ENCODE data around the gene TOMM70.

Gene TOMM70

DNA sequence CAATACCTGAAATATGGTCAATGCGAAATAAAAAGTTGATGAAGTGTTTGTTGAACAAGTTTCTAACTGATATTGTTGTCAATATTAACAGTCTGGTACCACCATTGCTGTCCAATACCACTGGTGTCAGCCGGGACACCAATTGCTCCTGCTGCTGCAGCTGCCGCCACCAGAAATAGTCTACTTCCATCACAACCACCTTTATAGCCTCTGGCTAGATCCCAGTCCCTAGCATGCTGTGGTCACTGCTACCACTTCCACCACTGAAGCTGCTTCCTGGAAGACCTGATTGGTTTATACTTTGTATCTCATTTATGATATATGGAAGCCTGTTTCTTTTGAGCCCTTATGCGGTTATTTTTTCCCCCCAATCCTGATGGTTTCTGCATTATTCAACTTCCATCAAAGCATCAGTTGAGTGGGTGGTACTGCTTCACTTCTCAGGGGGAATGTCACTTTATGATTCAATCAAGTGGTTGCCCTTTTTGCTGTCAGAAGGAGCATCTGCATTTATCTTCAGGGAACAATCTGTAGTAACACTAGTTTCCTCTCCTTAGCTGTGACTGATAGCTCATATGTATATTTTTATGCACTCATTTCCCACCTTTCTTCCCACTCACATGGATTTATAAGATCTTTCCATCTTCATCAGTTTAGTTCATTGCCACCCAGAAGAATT lies 12.2 kb upstream of the TOMM70 start:
- TF ChIP-seq, protein P1, sequence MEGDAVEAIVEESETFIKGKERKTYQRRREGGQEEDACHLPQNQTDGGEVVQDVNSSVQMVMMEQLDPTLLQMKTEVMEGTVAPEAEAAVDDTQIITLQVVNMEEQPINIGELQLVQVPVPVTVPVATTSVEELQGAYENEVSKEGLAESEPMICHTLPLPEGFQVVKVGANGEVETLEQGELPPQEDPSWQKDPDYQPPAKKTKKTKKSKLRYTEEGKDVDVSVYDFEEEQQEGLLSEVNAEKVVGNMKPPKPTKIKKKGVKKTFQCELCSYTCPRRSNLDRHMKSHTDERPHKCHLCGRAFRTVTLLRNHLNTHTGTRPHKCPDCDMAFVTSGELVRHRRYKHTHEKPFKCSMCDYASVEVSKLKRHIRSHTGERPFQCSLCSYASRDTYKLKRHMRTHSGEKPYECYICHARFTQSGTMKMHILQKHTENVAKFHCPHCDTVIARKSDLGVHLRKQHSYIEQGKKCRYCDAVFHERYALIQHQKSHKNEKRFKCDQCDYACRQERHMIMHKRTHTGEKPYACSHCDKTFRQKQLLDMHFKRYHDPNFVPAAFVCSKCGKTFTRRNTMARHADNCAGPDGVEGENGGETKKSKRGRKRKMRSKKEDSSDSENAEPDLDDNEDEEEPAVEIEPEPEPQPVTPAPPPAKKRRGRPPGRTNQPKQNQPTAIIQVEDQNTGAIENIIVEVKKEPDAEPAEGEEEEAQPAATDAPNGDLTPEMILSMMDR (IDR thresholded peaks at IDR 0.05; ENCODE audit: low read depth, low read length, missing control alignments) = no peak
- DNase-seq (ENCODE audit: low read depth) = no peak
- H3K4me3 ChIP-seq (ENCODE audit: low read depth, low read length) = no peak overlapping the region

DNA sequence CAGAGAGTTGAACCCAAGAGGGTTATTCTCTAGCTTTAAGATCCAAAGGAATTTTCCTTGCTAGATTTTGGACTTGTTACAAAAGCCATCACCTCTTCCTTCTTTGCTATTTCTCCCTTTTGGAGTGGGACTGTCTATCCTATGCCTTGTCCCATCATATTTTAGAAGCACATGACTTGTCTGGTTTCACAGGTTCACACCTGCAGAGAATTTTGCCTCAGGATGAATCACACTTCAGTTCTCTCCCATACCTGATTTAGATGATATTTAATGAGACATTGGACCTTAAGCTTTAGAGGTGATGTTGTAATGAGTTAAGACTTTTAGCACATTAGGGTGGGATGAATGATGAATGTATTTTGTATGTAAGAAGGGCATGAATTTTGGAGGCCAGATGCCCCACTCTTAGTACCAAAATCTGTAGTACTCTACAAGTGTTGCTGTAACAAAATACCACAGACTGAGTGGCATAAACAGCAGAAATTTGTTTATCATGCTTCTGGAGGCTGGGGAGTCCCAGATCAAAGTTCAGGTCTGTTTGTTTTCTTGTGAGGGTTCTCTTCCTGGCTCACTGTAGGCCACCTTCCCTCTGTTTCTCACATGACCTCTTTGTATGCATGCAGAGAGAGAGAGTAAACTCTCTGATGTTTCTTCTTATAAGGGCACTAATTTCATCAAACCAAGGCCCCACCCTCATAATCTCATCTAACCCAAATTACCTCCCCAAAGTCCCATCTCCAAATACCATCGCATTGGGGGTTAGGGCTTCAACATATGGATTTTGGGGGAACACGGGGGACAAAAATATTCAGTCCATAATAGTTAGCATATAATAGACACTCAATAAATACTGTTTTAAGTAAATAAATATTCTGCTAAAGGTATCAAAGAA lies 10.4 kb upstream of the TOMM70 start:
- no peak for DNase-seq (ENCODE audit: low read depth)
- no peak overlapping the region for H3K4me3 ChIP-seq (ENCODE audit: low read depth, low read length)
- TF ChIP-seq, protein P1 (IDR thresholded peaks at IDR 0.05; ENCODE audit: low read depth, low read length, missing control alignments) = no peak

DNA sequence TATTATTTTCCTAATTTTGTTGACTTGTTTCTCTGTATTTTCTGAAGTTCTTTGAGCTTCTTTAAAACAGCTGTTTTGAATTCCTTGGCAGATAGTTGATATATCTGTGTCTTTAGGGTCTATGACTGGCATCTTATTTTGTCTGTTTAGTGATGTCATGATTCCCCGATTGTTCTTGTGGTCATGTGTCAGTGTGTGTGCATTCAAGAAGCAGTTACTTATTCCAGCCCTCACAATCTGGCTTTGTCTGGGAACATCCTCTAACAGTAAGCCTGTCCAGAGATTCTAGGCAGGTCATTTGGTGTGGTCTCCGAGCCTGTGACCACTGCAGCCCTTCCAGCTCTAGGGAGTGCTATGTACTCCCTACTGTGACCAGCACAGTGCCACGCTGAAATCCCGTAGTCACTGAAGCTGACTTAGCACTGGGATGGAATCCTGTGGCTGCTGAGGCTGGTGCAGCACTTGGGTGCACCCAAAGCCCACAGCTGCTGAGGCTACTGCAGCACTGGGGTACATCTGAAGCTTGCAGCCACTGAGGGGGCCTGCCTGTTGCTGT lies 7.2 kb upstream of the TOMM70 start:
- no peak overlapping the region for H3K4me3 ChIP-seq (ENCODE audit: low read depth, low read length)
- TF ChIP-seq, protein P1 (IDR thresholded peaks at IDR 0.05; ENCODE audit: low read depth, low read length, missing control alignments) = no peak
- no peak for DNase-seq (ENCODE audit: low read depth)

DNA sequence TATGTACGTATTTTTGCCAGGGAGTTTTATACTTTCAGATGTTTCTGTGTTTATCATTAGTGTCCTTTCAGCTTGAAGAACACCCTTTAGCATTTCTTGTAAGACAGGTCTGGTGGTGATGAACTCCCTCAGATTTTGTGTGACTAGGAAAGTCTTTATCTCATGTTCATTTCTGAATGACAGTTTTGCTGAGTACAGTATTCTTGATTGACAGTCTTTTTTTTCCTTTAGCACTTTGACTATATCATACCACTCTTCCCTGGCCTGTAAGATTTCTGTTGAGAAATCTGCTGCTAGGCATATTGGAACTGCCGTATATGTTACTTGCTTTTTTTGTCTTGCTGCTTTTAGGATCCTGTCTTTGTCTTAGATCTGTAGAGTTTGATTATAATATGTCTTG lies 6.3 kb upstream of the TOMM70 start:
- no peak overlapping the region for H3K4me3 ChIP-seq (ENCODE audit: low read depth, low read length)
- DNase-seq (ENCODE audit: low read depth) = no peak
- TF ChIP-seq, protein P1 (IDR thresholded peaks at IDR 0.05; ENCODE audit: low read depth, low read length, missing control alignments) = no peak

DNA sequence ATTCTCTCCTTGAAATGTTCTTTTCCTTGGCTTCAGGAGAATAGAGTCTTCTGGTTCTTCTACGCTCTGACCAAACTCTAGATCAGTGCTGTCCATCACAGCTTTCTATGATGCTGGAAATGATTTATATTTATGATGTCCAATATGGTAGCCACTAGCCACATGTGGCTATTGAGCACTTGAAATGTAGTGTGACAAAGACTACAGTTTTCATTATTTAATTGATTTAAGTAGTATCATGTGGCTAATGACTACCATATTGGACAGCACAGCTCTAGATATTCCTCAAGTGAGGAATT lies 3.3 kb upstream of the TOMM70 start:
- TF ChIP-seq, protein P1 (IDR thresholded peaks at IDR 0.05; ENCODE audit: low read depth, low read length, missing control alignments) = no peak
- H3K4me3 ChIP-seq (ENCODE audit: low read depth, low read length) = peak overlapping the region; percentile 99; the same call in 1 of the 2 replicates
- DNase-seq (ENCODE audit: low read depth) = no peak

DNA sequence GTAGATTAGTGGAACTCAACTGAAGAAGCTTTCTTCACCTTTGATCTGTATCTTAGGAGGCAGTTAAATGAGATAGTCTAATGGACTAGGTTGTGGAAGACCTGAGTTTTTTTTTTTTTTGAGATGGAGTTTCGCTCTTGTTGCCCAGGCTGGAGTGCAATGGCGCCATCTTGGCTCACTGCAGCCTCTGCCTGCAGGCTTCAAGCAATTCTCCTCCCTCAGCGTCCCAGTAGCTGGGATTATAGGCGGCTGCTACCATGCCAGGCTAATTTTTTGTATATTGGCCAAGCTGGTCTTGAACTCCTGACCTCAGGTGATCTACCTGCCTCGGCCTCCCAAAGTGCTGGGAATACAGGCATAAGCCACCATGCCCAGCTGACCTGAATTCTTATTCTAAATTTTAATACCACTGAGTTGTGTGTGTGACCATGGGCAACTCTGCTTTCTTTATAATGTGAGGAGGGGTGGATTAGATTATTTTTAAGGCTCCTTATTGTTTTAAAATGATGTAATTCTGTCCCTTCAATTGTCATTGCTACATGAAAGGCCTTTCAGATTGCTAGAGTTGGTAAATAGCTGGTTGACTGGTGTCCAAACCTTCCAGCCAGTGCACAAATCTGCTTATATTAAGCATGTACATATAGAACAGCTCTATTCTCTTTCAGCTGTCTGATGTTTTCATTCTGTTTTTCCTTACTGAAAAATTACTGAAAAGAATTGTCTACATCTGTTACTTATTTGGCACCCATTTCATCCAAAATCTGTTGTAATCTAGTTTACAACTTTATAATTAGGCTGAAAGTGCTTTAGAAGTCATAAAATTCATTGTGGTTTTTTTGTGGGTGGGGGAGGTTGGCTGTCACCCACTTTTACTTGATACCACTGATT lies 2.7 kb upstream of the TOMM70 start:
- TF ChIP-seq, protein P1 (IDR thresholded peaks at IDR 0.05; ENCODE audit: low read depth, low read length, missing control alignments) = peak; percentile 14
- no peak for DNase-seq (ENCODE audit: low read depth)
- H3K4me3 ChIP-seq (ENCODE audit: low read depth, low read length) = peak overlapping the region; percentile 99

Measured in GM12864 (cell line).